H1 (cell line): ENCODE data around the gene GABRQ.
"Not testable (repeated sequence)": the region's sequence is repeated elsewhere in the genome, so short reads cannot be mapped to it uniquely, and the experiment has no call there.

Experiments
- ATF3 ChIP-seq: IDR thresholded peaks from 2 replicates; pipeline ENCODE4 v1.6.1; 2011; ENCODE audit warnings: low read depth, mild to moderate bottlenecking, low read length; ENCODE audit not compliant: insufficient read depth
- EP300 ChIP-seq, 2 experiments: IDR thresholded peaks; 1 replicate in 1 of 2; 2 replicates in 1 of 2; pipeline ENCODE4 v1.6.1; 2011 to 2012; ENCODE audit warnings: low read depth in 2 of 2, low read length in 2 of 2, mild to moderate bottlenecking in 2 of 2, borderline replicate concordance in 1 of 2, inconsistent platforms in 1 of 2, moderate library complexity in 1 of 2
- GTF2F1 ChIP-seq: IDR thresholded peaks from 2 replicates; pipeline ENCODE4 v1.6.1; 2012; ENCODE audit warnings: low read depth, low read length, improper control_type of control experiment, borderline replicate concordance
- JUND ChIP-seq: IDR thresholded peaks from 2 replicates; pipeline ENCODE4 v1.6.1; 2011; ENCODE audit warnings: mild to moderate bottlenecking, improper control_type of control experiment, low read length
- NRF1 ChIP-seq: IDR thresholded peaks from 2 replicates; pipeline ENCODE4 v1.6.1; 2011; ENCODE audit warnings: mild to moderate bottlenecking, low read depth, low read length, improper control_type of control experiment
- POLR2A ChIP-seq, 2 experiments: IDR thresholded peaks; 1 replicate in 1 of 2; 2 replicates in 1 of 2; pipeline ENCODE4 v1.6.1; 2011; ENCODE audit warnings: low read depth in 2 of 2, low read length in 2 of 2, mild to moderate bottlenecking in 2 of 2; ENCODE audit errors: control extremely low read depth in 1 of 2
- RAD21 ChIP-seq, 2 experiments: IDR thresholded peaks in 1 of 2; conservative IDR thresholded peaks in 1 of 2; 2 replicates each; pipeline ENCODE4 v1.6.1; 2011; ENCODE audit warnings: low read depth in 2 of 2, low read length in 2 of 2, improper control_type of control experiment in 1 of 2, inconsistent platforms in 1 of 2, mild to moderate bottlenecking in 1 of 2, moderate library complexity in 1 of 2
- SRF ChIP-seq: IDR thresholded peaks from 2 replicates; pipeline ENCODE4 v1.6.1; 2011; ENCODE audit warnings: mild to moderate bottlenecking, low read depth, low read length, moderate library complexity
- TF ChIP-seq, protein P1 (sequence below), 3 experiments: IDR thresholded peaks; 1 replicate in 2 of 3; 2 replicates in 1 of 3; pipeline versions ENCODE4 v1.5.1 to v1.6.1; 2011; ENCODE audit warnings: low read length in 3 of 3, mild to moderate bottlenecking in 3 of 3, inconsistent platforms in 2 of 3, low read depth in 1 of 3, moderate library complexity in 1 of 3; ENCODE audit not compliant: insufficient read depth in 1 of 3; ENCODE audit errors: control extremely low read depth in 1 of 3

DNA sequence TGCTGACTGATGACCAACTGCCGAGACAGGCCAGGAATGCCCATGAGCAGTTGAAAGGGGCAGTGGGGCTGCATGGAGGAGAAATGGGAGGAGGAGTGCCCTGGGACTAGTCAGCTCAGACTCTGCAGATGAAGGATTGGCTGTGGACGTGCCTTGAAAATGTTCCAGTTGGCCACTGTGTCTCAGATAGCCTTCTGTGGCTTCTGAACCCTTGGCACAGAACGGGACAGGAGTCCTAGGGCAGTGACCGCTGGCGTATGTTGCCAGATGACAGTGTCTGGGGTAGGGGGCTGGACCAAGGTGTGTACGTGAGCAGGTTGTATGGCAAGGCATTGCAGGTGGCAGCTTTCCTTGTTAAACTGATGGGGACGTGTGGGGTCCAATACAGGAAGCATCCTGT lies 68.8 kb downstream of the GABRQ start:
- not testable (repeated sequence) for TF ChIP-seq RAD21 (IDR thresholded peaks at IDR 0.05 in 1 of 2, conservative IDR thresholded peaks at IDR 0.05 in 1 of 2; ENCODE audit: low read depth in 2 of 2, low read length in 2 of 2); GTF2F1; NRF1; POLR2A (IDR thresholded peaks at IDR 0.05; ENCODE audit: control extremely low read depth in 1 of 2, low read depth in 2 of 2, low read length in 2 of 2); ATF3; JUND; EP300 (IDR thresholded peaks at IDR 0.05; ENCODE audit: borderline replicate concordance in 1 of 2, low read depth in 2 of 2, low read length in 2 of 2); SRF
- TF ChIP-seq, protein P1, sequence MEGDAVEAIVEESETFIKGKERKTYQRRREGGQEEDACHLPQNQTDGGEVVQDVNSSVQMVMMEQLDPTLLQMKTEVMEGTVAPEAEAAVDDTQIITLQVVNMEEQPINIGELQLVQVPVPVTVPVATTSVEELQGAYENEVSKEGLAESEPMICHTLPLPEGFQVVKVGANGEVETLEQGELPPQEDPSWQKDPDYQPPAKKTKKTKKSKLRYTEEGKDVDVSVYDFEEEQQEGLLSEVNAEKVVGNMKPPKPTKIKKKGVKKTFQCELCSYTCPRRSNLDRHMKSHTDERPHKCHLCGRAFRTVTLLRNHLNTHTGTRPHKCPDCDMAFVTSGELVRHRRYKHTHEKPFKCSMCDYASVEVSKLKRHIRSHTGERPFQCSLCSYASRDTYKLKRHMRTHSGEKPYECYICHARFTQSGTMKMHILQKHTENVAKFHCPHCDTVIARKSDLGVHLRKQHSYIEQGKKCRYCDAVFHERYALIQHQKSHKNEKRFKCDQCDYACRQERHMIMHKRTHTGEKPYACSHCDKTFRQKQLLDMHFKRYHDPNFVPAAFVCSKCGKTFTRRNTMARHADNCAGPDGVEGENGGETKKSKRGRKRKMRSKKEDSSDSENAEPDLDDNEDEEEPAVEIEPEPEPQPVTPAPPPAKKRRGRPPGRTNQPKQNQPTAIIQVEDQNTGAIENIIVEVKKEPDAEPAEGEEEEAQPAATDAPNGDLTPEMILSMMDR (IDR thresholded peaks at IDR 0.05; ENCODE audit: control extremely low read depth in 1 of 3, insufficient read depth in 1 of 3, low read depth in 1 of 3, low read length in 3 of 3) = not testable (repeated sequence)
